PC-9 (cell line): Measurements from ENCODE around the gene AKAP13.

Experiments used
- EZH2 ChIP-seq: fragments of 200-600 bp; sonication (generic); IDR thresholded peaks from 2 replicates; pipeline ENCODE4 v1.8.0; 2017; ENCODE audit warnings: antibody characterized with exemption, low read depth
- TF ChIP-seq, protein P1 (sequence below): fragments of 200-600 bp; sonication (generic); conservative IDR thresholded peaks from 2 replicates; pipeline ENCODE4 v1.6.1; 2017; ENCODE audit warnings: mixed run types, antibody characterized with exemption, mild to moderate bottlenecking, moderate library complexity

DNA sequence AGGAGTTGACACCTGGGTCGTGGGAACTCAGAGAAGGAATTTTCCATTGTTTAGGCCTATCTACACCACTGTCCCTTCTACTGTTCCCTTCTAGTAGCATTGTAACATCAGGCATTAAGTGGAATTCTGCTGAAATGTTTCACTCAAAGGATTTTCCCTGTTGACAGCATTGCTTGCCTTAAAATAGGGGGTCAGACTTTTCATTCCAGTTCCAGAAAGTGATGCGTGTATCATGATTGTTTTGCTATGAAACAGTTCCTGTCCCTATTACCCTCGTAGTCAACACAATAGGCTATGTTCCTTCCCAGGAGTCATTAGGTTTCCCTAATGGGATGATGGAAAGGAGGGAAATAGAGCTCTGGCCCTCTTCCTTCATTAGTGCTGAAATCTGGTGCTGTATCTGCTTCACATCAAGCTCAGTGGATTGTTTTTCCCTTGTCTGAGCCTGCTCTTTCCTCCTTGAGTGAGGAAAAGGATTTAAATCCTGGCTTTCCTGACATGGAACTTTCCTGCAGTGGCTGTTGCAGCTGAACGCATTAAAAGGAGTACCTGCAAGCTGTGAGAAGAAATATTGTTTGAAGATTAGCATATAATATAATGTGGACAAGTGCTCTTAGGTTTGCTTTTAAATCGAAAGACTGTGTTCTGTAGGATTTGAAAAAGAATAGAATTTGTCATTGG lies 218.5 kb downstream of the AKAP13 start:
- TF ChIP-seq, protein P1, sequence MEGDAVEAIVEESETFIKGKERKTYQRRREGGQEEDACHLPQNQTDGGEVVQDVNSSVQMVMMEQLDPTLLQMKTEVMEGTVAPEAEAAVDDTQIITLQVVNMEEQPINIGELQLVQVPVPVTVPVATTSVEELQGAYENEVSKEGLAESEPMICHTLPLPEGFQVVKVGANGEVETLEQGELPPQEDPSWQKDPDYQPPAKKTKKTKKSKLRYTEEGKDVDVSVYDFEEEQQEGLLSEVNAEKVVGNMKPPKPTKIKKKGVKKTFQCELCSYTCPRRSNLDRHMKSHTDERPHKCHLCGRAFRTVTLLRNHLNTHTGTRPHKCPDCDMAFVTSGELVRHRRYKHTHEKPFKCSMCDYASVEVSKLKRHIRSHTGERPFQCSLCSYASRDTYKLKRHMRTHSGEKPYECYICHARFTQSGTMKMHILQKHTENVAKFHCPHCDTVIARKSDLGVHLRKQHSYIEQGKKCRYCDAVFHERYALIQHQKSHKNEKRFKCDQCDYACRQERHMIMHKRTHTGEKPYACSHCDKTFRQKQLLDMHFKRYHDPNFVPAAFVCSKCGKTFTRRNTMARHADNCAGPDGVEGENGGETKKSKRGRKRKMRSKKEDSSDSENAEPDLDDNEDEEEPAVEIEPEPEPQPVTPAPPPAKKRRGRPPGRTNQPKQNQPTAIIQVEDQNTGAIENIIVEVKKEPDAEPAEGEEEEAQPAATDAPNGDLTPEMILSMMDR = no peak
- no peak for TF ChIP-seq EZH2
